ENCODE data around the gene ASPHD1. TPM values are rescaled to one million over a fixed set of nuclear protein-coding genes. Genes with fewer than 3 reads are reported as not detected.

The ASPHD1 gene, protein sequence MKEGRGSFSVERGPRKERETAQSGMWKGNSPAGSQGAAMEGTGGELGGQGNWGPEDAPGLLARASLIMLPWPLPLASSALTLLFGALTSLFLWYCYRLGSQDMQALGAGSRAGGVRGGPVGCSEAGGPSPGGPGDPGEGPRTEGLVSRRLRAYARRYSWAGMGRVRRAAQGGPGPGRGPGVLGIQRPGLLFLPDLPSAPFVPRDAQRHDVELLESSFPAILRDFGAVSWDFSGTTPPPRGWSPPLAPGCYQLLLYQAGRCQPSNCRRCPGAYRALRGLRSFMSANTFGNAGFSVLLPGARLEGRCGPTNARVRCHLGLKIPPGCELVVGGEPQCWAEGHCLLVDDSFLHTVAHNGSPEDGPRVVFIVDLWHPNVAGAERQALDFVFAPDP
- polyA plus RNA-seq, result 5.0 and 9.3 TPM in 2 replicates

DNA sequence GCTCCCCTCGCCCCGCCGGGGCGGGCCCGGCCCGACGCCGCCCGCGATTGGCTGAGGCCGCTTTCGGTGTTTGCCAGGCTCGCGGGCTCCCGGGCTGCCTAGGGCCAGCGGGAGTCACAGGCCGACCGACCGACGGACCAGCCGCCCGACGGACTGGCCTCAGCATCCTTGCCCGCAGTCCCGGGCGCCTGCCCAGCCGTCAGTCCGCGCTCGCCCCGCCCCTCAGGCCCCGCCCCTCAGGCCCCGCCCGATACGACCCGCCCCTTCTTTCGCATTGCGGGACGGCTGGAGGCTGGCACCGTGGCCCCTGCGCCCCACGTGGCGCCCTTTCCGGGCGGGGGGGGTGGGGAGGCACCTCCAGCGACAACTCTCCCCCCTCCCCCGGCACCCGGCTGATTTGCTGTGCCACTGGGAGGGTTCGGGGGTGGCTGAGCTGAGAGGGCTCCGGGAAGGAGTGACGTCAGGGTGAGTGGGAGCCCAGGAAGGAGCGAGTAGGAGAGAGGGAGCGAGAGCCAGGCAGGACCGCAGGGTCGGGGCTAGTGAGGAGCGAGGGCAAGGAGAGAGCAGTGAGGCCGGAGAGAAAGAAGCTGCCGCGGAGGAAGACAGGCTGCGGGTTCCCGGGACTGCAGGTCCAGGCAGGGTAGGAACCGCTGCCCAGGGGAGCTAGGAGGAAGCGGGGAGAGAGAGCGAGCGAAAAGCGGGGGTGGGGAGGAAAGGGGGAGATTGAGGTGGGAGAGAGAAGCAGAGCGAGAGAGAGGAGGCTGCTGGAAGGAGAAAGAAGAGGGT lies at the start of gene ASPHD1:
TSS of gene ASPHD1 (plus strand) at position 387 of the 786 bp plus-strand sequence. CDS start 484 bp downstream, outside the sequence.

DNA sequence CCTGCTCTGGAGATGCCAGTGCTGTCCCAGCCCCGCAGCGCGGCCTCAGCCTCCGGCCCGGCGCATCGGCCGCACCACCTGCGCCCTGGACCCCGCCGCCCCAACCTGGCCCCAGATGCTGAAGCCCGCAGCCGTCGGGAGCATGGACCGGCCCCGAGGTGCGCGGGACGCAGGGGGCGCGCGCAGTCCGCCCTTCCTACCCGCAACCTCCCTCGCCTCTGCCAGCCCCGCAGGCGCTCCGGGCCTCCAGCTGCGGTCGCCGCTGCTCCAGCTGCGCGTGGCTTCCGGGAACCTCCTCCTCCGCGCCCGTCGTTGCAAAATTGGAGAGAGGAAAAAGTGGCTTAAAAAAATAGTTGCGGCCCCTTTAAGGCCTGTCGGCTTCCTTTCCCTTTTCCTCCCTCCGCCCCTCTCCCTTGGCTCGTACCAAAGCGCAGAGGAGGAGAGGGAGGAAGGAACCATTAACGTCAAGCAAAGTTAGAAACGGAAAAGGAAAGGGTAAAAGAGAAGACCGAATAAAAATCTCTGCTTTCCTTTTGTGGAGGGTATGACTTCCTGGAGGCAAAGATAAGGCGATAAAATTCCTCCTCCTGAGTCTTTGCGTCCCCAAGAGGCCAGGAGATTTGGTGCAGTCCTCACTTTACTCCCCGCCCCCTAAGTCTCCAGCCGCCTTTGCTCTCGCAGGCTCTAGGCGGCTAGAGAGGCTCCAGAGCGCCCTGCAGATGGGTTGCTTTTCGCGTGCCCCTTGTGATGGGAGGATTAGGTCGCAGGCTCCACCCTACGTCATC lies 37.2 kb upstream of the ASPHD1 start, which contains the start of gene CDIPT:
TSS of gene CDIPT (minus strand) at position 343 of the 785 bp plus-strand sequence. CDS start 369 bp downstream, outside the sequence.

DNA sequence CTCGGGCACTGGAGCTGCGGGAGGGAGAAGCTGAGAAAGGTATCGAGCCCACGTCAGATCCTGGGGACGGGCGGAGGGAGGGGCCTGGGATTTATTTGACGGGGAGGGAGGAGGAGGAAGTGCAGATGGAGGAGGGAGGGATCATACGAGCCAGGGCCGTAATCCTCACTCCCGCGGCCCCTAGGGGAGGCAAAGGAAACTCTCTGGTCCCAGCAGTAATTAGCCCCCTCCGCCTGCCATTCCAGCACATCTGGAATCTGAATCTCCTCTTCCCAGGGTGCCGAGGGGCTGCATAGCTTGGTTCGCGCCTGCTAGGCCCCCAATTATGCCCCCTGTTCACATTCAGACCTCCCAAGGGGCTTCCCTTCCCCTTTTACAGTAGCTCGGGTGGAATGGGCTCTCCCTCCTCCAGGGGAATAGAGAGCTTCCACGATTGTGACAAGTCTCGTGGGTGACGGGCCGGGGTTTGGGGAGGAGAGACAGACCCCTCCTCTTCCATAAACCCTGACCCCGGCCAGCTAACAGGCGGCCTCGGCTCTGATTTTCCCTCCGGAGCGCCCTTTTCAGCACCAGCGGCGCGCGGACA lies 679 bp upstream of the ASPHD1 start, which contains the start of gene SEZ6L2:
TSS of gene SEZ6L2 (minus strand) at position 35 of the 586 bp plus-strand sequence. CDS start 531 bp downstream, outside the sequence.

DNA sequence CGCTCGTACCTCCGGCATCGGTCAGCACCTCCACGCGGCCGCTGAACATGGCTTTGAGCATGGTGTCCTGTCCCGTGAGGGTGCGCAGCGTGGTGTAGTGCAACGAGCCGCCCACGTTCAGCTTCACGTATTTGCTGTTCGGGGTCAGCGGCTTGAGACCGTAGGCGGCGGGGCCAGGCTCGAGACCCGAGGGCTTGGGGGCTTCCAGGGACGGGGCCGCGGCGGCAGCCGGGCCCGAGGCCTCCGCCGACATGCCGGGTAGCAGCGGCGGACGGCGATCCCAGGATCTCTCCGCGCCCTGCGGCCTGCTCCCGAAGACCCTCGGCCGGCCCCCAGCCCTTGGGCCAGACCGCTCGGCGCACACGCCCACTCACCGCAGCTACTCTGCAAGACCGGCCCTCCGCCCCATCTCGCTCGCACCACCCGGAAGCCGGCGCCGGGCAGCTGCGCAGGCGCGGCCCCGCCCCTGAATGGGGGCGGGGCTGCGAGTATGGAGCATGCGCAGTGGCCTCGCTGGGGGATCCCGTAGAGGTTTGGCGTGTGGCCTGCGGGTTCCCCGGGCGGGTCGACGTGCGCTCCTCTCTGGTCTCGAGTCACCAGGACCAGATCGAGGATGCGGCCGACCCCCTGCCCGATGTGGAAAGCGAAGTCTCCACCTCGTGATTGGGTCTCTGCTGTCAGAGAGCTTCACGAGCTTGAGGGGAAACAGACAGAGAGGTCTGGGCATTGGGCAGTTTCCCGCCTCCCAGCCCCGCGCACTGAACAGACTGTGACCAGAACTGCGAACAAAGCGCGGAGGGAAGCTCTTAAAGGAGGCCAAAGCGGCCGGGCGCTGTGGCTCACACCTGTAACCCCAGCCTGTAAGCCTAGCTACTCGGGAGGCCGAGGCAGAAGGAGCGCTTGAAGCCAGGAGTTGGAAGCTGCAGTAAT lies 25.8 kb downstream of the ASPHD1 start, which contains the start of gene KCTD13:
TSS of gene KCTD13 (minus strand) at position 446 of the 930 bp plus-strand sequence. CDS start at position 253, 193 bp downstream.

Other genes with a start within 250 kb of the ASPHD1 start
- not detected in 2 replicates for gene SPN, start 237.2 kb upstream of the ASPHD1 start, polyA plus RNA-seq
- 1.3 and 2.5 TPM in 2 replicates for gene QPRT, start 221.3 kb upstream of the ASPHD1 start, polyA plus RNA-seq
- not detected in 2 replicates for gene C16orf54, start 154.5 kb upstream of the ASPHD1 start, polyA plus RNA-seq
- not detected in 2 replicates for gene ZG16, start 122.2 kb upstream of the ASPHD1 start, polyA plus RNA-seq
- gene KIF22, start 109.7 kb upstream of the ASPHD1 start, polyA plus RNA-seq, result 19.1 and 28.6 TPM in 2 replicates
- 2.0 and 5.5 TPM in 2 replicates for gene MAZ, start 94.0 kb upstream of the ASPHD1 start, polyA plus RNA-seq
- gene PRRT2, start 88.3 kb upstream of the ASPHD1 start, polyA plus RNA-seq, result 0.83 and 7.5 TPM in 2 replicates
- 5.4 and 6.4 TPM in 2 replicates for gene PAGR1, start 84.3 kb upstream of the ASPHD1 start, polyA plus RNA-seq
- 0.56 and 0.76 TPM in 2 replicates for gene MVP, start 80.0 kb upstream of the ASPHD1 start, polyA plus RNA-seq
- gene CDIPT, start 37.3 kb upstream of the ASPHD1 start, polyA plus RNA-seq, result 38.9 and 58.0 TPM in 2 replicates
- gene SEZ6L2, start 938 bp upstream of the ASPHD1 start, polyA plus RNA-seq, result 97.4 and 138 TPM in 2 replicates
- 11.7 and 17.7 TPM in 2 replicates for gene KCTD13, start 25.7 kb downstream of the ASPHD1 start, polyA plus RNA-seq
- gene TMEM219, start 61.6 kb downstream of the ASPHD1 start, polyA plus RNA-seq, result 19.7 TPM in 2 replicates
- gene TAOK2, start 73.4 kb downstream of the ASPHD1 start, polyA plus RNA-seq, result 0.43 and 0.56 TPM in 2 replicates
- gene HIRIP3, start 95.1 kb downstream of the ASPHD1 start, polyA plus RNA-seq, result 3.3 and 6.6 TPM in 2 replicates
- gene INO80E, start 95.8 kb downstream of the ASPHD1 start, polyA plus RNA-seq, result 0.06 and 1.5 TPM in 2 replicates
- 2.3 and 11.0 TPM in 2 replicates for gene DOC2A, start 110.5 kb downstream of the ASPHD1 start, polyA plus RNA-seq
- gene C16orf92, start 122.7 kb downstream of the ASPHD1 start, polyA plus RNA-seq, result 0.36 TPM in 2 replicates
- 0.71 TPM in 1 of 2 replicates, not detected in the other for gene TLCD3B, start 130.8 kb downstream of the ASPHD1 start, polyA plus RNA-seq
- gene ALDOA, start 165.3 kb downstream of the ASPHD1 start, polyA plus RNA-seq, result 1,138 and 1,179 TPM in 2 replicates
- gene PPP4C, start 175.5 kb downstream of the ASPHD1 start, polyA plus RNA-seq, result 4.2 and 17.0 TPM in 2 replicates
- not detected in 2 replicates for gene TBX6, start 191.4 kb downstream of the ASPHD1 start, polyA plus RNA-seq
- gene YPEL3, start 195.7 kb downstream of the ASPHD1 start, polyA plus RNA-seq, result 32.2 and 52.7 TPM in 2 replicates
- gene GDPD3, start 213.0 kb downstream of the ASPHD1 start, polyA plus RNA-seq, result not detected in 2 replicates
- gene MAPK3, start 222.7 kb downstream of the ASPHD1 start, polyA plus RNA-seq, result 2.5 and 13.5 TPM in 2 replicates